DMS153 (cell line): ENCODE measurements around the gene PRX.
"Not testable (repeated sequence)": the region's sequence is repeated elsewhere in the genome, so short reads cannot be mapped to it uniquely, and the experiment has no call there.

ENCODE experiments used
- DNase-seq: peaks from one replicate; lab custom pipeline; 2025; lab: John Stamatoyannopoulos, UW

The PRX gene

DNA sequence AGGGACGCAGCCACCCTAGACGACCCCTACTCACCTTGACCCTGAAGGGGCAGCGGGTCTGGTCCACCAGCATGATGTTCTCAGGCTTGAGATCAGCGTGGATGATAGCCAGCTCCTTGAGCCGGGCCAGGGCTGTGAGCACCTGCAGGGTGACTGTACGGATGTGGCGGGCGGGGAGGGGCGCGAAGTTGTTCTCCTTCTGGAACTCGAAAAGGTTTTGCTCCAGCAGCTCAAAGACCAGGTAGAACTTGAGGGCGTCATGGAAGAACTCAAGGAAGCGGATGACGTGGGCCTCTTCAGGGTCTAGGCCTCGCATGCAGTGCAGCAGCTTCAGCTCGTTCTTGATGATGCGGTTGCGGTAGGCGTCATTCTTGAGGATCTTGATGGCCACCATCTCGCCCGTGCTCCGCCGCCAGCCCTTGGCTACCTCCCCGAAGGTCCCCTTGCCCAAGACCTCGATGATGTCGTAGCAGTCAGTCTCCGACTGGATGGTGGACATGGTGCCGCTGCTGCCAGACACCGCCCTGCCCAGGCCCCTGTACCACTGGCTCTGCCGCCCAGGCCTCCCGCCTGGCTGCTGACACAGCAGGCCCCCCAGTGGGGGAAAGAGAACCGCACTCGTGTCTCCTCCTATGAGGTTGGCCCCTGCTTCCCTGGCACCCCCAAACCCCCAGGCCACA, 23.6 kb downstream of the PRX start:
- DNase-seq = no peak

DNA sequence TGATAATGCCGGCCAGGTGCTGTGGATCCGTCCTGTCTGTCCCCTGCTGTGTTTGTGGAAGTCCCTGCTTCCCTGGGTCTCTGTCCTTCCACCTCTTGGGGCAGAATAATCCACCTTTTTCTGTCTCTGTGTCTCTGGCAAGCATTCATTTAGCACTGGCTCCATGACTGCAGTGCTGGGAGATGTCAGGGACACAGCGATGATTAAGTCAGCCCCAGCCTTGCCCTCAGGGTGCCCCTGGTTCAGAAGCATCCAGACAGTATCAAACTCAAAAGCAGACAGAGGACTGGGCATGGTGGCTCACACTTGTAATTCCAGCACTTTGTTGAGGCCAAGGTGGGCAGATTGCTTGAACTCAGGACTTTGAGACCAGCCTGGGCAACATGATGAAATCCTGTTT, 24.7 kb downstream of the PRX start:
- DNase-seq = no peak

DNA sequence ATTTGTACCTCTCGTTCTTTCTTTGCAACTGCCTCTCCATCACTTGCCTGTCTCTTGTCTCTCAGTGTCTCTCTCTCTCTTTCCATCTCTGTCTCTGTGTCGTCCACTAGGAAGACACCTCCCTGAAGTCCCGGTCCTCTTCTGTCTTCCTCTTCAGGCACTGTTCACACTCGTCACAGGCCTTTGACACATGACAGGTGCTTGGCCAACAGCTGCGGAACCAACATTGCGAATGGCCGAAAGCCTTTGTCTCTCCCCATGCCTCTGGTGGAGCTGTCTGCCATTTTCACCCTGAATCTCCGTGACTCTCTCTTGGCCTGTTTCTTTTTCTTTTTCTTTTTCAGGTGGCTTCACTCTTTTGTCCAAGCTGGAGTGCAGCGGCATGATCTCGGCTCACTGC, 26.0 kb downstream of the PRX start:
- DNase-seq = no peak

DNA sequence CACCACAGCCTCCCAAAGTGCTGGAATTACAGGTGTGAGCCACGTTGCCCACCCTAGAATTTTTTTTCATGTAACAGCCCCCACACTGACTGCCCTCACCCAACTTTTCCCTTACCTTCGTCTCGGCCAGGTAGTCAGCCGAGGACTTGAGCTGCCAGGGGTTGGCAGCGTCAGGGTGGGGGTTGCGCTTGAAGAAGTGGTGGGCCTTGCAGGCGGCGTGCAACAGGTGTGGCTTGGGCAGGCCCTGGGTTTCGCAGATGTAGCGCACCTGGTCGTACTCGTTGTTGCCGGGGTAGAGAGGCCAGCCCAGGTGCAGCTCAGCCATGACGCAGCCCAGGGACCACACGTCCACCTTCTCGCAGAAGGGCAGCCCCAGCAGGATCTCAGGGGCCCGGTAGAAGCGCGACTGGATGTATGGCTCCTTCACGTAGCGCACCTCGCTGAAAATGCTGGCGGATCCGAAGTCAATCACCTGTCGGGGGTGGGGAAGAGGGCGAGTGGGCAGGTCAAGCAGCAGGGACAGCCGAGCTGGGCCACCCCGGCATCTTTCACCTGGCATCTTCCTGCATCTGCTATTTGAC, 29.4 kb downstream of the PRX start:
- no peak for DNase-seq

DNA sequence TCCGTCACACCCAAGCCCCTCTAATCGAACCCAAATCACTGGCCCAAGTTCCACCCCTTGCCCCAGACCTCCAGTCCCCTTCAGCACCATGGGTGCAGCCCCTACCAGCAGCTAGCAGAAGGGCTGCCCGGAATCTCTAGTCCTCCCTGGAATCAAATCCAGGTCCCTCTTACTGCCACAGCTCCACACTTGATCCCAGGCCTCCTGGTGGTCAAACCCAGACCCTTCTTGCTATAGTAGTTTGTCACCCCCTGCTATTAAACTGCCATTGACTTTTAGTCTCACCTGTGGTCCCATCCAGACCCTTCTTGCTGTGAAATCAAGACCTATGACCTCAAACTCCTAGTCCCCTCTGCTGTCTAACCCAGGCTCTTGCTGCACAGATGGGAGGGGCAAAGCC, 31.9 kb downstream of the PRX start:
- no peak for DNase-seq

DNA sequence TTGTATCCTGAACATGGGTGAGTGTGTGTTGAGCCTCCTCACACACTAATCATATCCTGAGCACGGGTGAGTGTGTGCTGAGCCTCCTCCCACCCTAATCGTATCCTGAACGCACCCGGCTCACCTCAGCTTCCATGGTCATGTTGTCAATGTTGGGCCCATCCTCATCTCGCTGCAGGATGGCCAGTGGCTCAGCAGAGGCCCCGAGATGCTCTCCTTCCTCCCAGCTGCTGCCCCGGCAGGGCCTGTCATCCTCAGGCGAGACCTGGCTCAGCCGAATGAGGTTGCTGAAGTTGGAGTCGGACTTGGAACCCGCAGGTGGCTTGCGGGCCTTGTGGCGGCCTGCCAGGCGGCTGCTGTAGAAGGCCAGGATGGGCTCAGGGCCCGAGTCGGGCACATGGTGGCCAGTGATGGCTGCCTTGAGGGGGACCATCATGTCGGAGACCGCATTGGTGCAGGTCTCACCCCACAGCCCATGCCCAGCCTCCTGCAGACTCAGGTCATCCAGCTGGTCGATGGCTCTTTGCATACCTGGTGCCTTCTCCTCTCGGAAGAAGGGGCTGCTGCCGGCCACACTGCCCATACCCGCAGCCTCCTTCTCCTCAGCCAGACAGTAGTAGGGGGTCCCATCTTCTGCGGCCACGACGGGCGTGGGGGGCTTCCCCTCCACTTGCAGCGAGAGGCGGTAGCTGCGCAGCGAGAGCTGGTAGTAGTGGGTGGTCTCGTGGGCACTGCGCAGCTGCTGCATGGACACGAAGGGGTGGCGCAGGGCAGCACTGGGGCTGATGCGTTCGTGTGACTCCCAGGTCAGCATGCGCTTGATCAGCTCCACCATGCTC, 32.8 kb downstream of the PRX start:
- DNase-seq = no peak

DNA sequence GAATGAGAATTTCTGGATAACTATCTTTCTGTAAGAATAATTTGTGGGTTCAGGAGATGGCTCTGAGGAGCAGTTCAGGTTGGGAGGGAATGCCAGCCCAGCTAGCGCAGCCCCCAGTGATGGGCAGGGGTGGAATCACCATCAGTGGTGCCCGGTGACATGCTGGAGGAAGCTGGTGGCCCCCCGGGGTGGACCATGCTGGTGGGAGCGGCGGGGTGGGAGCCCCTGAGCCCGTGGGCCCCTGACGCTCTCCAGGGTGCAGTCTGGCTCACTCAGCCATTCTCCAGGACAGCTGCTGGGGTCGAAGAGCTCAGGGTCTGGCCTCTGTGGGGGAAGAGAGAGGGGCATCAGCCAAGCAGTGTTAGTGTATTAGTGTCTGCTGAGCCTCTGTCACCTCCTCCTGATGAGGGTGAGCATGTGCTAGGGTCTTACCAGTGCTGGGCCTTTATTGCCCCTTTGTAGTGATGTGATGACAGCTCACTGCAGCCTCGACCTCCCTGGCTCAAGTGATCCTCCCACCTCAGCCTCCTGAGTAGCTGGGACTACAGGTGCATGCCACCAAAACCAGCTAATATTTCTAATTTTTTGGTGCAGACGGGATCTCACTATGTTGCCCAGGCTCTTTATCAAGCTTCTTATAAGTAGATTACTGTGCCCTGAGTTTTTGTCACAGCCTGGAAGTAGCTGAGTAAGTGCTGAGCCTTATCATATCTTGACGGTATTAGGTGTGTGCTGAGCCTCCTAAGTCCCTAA, 33.6 kb downstream of the PRX start:
- no peak for DNase-seq

DNA sequence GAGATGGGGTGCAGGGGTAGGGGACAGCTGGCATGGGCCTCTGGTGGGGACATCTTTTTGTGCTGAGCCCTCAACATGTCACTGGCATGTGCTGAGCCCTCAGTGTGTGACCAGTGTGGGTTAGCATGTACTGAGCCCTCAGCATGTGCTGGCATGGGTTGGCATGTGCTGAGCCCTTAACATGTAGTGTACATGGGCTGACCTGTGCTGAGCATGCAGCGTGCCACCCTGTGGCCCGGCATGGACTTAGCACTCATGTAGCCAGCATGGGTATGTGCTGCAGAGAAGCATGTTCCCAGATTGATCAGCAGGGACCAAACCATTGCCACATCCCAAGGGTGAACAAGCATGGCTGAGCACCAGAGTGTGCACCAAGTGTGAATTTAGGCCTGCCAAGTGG, 34.7 kb downstream of the PRX start:
- no peak for DNase-seq

DNA sequence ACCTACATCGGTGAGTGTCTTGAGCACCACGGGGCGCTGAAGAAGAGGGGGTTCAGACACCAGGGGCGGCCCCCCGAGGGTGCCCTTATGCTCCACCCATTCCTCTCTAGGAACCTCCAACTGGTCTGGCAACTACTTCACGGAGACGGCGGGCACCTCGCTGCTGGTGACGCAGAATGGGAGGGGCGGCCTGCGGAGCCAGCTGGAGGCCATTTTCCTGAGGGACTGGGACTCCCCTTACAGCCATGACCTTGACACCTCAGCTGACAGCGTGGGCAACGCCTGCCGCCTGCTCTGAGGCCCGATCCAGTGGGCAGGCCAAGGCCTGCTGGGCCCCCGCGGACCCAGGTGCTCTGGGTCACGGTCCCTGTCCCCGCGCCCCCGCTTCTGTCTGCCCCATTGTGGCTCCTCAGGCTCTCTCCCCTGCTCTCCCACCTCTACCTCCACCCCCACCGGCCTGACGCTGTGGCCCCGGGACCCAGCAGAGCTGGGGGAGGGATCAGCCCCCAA, 35.2 kb downstream of the PRX start:
- DNase-seq = no peak

DNA sequence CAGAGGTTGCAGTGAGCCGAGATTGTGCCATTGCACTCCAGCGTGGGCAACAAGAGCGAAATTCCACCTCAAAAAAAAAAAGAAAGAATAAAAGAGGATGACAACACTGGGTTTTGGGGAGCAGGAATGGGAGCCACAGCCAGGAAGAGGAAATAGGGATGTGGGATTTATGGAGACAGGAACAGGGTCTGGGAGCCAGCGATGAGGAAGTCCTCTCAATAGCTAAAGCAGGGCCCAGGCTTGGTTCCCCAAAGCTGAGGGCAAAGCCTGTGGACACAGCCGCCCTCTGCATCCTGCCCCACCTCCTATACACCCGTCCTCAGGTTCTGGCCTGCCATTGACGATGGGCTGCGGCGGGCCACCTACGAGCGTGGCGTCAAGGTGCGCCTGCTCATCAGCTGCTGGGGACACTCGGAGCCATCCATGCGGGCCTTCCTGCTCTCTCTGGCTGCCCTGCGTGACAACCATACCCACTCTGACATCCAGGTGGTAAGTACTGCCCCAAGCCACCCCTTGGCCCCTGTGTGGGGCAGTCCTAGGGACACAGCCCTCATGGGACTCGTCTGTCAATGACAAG, 36.8 kb downstream of the PRX start:
- no peak for DNase-seq

DNA sequence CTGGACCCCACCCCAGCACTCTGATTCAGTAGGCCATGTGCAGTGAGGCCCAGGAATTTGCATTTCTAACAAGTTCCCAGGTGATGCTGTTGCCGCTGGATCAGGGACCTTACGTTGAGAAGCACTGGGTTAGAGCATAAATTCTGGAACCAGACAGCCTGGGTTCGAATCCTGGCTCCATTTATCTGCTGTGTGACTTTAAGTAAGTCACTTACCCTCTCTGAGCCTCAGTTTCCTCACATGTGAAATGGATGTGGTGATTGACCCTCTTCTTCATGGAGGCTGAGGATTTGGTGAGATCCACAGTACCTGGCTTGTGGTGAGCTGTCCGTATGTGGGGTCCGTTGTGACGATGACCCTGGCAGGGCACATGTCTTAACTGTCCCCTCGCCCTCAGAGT, 39.1 kb downstream of the PRX start:
- no peak for DNase-seq

DNA sequence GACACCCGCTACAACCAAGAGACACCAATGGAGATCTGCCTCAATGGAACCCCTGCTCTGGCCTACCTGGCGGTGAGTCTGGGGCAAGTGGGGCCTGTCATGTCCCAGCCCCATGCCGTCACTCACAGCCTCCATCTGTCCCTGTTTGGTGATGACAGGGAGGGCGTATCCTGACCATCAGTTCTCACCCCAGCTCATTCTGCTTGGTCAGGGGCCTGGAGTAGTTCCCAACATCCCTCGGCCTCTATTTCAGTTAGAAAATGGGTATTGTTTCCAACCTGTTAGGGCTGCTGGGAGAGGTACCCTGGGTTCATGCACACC, 41.4 kb downstream of the PRX start:
- no peak for DNase-seq

DNA sequence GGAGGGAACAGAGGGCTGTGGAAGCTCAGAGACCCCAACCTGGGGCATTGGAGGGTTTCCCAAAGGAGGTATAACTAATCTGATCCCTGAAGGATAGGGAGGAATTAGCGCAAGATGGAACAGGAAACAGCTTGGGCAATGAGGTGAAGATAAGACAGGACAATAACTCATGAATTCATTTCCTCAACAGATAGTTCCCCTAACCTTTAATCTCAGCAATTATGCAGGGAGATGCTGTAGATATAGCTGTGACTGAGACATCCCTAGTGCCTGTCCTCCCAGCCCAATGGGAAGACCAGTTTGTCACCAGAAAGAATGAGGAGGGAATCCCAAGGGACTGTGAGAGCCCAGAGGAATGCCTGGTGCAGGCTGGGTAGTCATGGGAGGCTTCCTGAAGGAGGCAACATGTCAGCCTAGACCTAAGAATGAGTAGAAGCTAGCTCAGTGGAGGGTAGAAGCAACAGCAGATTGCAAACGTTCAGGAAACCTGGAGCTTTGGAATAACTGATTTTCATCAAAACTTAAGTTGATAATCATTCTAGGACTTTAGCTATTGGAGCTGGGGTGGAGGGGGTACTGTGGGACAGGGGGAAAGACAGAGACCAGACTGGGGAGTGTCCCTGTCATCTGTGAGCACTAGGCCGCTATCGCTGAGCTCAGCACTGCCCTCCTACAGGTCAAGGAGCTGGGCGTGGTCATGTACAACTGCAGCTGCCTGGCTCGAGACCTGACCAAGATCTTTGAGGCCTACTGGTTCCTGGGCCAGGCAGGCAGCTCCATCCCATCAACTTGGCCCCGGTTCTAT, 42.0 kb downstream of the PRX start:
- no peak for DNase-seq

DNA sequence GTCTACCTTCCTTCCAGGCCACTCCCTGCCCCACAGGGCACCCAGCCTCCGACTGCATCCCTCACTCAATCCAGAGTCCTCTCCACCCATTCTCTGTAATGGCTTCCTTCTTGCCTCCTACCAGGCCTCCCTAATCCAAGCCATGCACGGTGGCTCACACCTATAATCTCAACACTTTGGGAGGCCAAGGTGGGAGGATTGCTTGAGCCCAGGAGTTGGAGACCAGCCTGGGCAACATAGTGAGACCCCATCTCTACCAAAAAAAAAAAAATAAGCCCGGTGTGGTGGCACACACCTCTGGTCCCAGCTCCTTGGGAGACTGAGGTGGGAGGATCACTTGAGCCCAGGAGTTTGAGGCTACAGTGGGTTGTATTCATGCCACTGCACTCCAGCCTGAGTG, 42.9 kb downstream of the PRX start:
- DNase-seq = not testable (repeated sequence)

DNA sequence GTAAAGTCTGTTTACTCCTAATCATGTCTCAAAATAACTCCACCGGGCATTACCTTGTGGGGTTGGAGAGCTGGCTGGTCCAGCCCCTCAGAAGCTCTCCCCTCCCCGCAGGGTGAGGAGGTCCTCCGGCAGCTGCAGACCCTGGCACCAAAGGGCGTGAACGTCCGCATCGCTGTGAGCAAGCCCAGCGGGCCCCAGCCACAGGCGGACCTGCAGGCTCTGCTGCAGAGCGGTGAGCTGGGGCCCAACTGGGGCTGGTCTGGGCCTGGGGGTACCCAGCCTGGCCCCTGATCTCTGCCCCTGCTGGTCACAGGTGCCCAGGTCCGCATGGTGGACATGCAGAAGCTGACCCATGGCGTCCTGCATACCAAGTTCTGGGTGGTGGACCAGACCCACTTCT, 43.4 kb downstream of the PRX start:
- no peak for DNase-seq

DNA sequence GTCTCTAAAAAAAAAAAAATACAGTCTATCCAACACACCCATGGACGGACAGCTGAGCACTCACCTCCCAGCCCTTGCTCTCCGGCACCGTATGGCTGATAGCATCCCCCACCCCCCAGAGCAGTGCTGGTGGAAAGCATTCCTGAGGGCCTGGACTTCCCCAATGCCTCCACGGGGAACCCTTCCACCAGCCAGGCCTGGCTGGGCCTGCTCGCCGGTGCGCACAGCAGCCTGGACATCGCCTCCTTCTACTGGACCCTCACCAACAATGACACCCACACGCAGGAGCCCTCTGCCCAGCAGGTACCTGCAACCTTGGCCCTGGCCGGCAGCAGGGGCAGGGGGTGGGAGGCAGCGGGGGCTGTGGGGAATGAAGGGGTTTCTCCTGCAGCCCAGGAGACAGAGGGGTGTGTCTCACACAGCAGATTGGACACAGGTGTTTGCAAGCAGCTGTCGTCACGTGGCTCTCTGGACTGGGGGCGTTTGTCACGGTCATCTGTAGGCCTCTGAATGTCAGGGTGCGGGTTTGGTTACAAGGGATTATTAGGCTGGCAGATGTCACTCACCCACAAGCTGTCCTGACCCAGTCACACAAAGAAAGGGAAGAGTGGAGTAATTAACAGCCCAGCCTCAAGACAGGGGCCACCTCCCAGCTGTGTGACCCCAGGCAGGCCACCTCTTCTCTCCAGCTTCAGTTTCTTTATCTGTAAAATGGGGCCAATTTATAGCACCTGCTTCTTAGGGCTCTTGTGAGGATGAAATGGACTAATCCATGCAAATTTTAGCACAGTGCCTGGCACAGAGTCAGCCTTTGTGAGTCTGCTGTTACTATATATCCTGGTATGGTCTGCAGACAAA, 45.4 kb downstream of the PRX start:
- DNase-seq = no peak

DNA sequence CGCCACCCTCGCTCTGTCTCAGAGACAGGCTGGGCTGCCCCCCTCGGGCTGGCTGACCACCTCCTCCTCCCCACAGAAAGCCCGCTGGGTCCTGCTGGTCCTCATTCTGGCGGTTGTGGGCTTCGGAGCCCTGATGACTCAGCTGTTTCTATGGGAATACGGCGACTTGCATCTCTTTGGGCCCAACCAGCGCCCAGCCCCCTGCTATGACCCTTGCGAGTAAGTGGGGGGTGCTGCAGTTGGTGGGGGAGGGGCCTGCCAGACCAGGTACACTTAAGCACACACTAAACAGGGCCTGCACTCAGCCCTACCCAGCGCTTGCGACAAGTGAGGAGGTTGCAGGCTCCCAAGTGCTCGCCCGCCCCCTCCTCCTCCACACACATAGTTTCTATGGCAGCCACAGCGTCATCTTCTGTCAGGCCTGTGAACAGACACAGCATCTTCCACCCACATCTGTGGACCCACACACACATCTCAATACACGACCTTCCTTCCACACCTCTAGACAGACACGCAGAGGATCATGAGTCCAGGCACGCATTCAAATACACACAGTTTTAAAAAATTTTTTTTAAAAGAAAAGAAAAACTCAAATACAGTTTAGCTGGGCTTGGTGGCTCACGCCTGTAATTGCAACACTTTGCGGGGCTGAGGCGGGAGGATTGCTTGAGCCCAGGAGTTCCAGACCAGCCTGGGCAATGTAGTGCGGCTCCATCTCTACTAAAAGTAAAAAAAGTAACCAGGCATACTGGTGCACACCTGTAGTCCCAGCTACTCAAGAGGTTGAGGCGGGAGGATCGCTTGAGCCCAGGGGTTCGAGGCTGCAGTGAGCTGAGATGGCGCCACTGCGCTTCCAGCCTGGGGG, 46.2 kb downstream of the PRX start:
- DNase-seq = no peak

DNA sequence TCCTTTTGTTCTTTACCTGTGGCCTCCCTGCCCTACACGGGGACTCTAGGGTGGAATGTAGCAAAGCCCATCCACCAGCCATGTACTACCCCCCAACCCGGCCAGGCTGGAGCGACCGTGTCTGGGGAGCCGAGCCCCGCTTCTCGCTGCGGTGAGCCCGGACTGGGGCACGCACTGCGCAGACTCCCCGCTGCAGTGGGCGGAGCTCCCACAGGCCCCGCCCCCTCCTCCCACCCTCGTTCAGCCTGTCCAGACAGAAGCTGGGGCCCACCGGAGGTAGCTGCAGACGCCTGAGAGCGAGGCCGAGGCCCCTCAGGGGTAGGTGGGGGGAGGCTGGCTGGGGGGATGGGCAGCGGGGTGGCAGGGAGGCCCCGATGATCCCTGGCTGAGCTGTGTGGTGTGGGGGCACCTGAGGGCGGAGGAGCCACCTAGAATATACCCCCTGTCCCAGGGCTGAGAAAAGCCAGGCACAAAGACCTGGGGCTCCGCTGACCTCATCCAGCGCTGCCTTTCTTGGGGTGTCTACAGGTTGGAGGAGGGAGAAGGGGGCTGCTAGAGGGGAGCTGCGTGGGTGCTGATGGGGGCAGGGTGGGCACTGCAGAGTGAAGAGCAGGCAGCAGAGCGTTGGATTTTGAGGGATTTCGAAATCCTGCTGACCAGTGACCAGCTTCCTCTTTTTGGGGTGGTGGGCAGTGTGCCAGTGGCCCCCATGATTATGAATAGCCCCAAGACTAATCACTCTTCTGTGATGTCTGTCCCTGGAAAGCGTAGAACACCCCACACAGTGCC, 47.4 kb downstream of the PRX start:
- peak; percentile 26 for DNase-seq

DNA sequence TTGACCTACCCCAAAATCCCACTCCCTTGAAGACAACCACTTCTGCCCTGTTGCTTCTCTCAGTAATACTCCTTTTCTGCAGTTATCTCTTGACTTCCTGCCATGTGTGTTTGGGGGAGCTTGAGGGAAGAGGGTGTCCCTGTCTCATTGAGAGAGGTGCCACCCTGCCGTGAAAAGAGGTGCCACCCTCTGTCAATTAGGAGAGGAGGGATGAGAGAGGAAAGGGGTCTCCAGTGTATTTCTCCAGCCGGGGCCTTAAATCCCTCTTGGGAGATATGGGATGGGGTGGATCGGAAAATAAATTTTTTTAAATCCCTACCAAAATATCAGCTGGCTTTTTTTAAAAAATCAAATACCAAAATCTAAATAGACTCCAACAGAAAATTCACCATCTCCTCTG, 48.2 kb downstream of the PRX start:
- DNase-seq = no peak
